Panc1 (cell line): ENCODE results near the gene GRP. TPM values are rescaled to one million over a fixed set of nuclear protein-coding genes. Genes with fewer than 3 reads are reported as not detected.

ENCODE experiments used
- ATAC-seq: fragments of 200-7000 bp; cut with Tn5 transposase; 2 replicates; pipeline ENCODE4 v1.9.1; 2020; ENCODE audit warnings: mild to moderate bottlenecking, moderate library complexity
- BruUV-seq: library from RNA; stranded (reverse); fragments of 400-500 nt; replicated peaks from 2 replicates; lab custom pipeline; 2021; lab: Mats Ljungman, UMichigan
- CTCF ChIA-PET: fragments of 300-600 bp; sonication (Branson Sonifier 250); formaldehyde crosslinking; loops from one replicate; lab custom pipeline; 2022; ENCODE audit warnings: antibody characterized with exemption; lab: Charles Lee
- POLR2A ChIA-PET: fragments of 300-600 bp; sonication (Branson Sonifier 250); formaldehyde crosslinking; loops from one replicate; lab custom pipeline; 2022; ENCODE audit warnings: antibody characterized with exemption; lab: Charles Lee
- DNase-seq: peaks from one replicate; pipeline ENCODE4 v3.0.0-alpha.2; 2010; ENCODE audit warnings: low read depth, low spot score
- H3K27ac ChIP-seq: 2 replicates; pipeline ENCODE4 v1.5.1; 2011; ENCODE audit warnings: mild to moderate bottlenecking, low read length, inconsistent platforms
- H3K27me3 ChIP-seq: fragments of 200-500 bp; sonication (Bioruptor generic); 2 replicates; pipeline ENCODE4 v1.6.0; 2014; ENCODE audit warnings: low read length, inconsistent platforms; ENCODE audit not compliant: control insufficient read depth, insufficient read depth
- H3K36me3 ChIP-seq: fragments of 200-500 bp; sonication (Bioruptor generic); 2 replicates; pipeline ENCODE4 v1.5.1; 2014; ENCODE audit warnings: inconsistent platforms, mild to moderate bottlenecking, low read length, moderate library complexity; ENCODE audit not compliant: control insufficient read depth, insufficient read depth
- H3K4me1 ChIP-seq: 2 replicates; pipeline ENCODE4 v1.5.1; 2011; ENCODE audit warnings: inconsistent platforms, mild to moderate bottlenecking, low read length, moderate library complexity; ENCODE audit not compliant: control insufficient read depth, insufficient read depth
- H3K4me3 ChIP-seq, 2 experiments: 2 replicates each; pipeline ENCODE4 v1.5.1; 2011 to 2012; ENCODE audit warnings: low read depth in 2 of 2, low read length in 2 of 2, mild to moderate bottlenecking in 2 of 2, inconsistent platforms in 1 of 2, moderate library complexity in 1 of 2
- H3K9me3 ChIP-seq: fragments of 200-500 bp; sonication (Bioruptor generic); 2 replicates; pipeline ENCODE4 v1.5.1; 2014; ENCODE audit warnings: low read depth, mild to moderate bottlenecking, inconsistent platforms, low read length, moderate library complexity; ENCODE audit not compliant: control insufficient read depth, insufficient read depth
- POLR2AphosphoS5 ChIP-seq: IDR thresholded peaks from 2 replicates; pipeline ENCODE4 v1.6.1; 2012; ENCODE audit warnings: mild to moderate bottlenecking, low read depth, low read length, moderate library complexity
- REST ChIP-seq, 2 experiments: IDR thresholded peaks; 2 replicates each; pipeline ENCODE4 v1.6.1; 2011 to 2012; ENCODE audit warnings: low read depth in 2 of 2, control low read depth in 1 of 2, low read length in 1 of 2, mild to moderate bottlenecking in 1 of 2, moderate library complexity in 1 of 2; ENCODE audit not compliant: insufficient read depth in 1 of 2
- SIN3A ChIP-seq: IDR thresholded peaks from 2 replicates; pipeline ENCODE4 v1.6.1; 2012; ENCODE audit warnings: low read depth, mild to moderate bottlenecking, low read length, moderate library complexity, borderline replicate concordance; ENCODE audit not compliant: insufficient read depth
- TCF7L2 ChIP-seq: IDR thresholded peaks from 2 replicates; pipeline ENCODE4 v1.6.1; 2011; ENCODE audit warnings: mild to moderate bottlenecking, low read depth, low read length, inconsistent platforms
- in situ Hi-C: cut with HindIII; loops from 2 replicates; pipeline ENCODE4 v1.10.0; 2016; ENCODE audit warnings: low sequenced_read_pairs, low pct_unique_long_range_greater_than_20kb
- intact Hi-C: fragments of 100-400 bp; cut with micrococcal nuclease; formaldehyde crosslinking; loops from one replicate; pipeline ENCODE4 v1.10.0; 2022; ENCODE audit not compliant: unreplicated experiment
- total RNA-seq: library from RNA; stranded (reverse); gene quantifications from one replicate; pipeline ENCODE4 v1.2.1, GENCODE V29; 2021; ENCODE audit not compliant: unreplicated experiment
- TF ChIP-seq, protein P1 (sequence below): fragments of 450-650 bp; IDR thresholded peaks from 2 replicates; pipeline ENCODE4 v1.5.1; 2017; ENCODE audit warnings: mild to moderate bottlenecking

The GRP gene
- total RNA-seq, 1 experiment from 2014 or later: not detected

- no peak overlapping the region; a peak in 1 of 4 replicates for H3K4me3 ChIP-seq
- in situ Hi-C loops: no loop called here
- no peaks in the 10 kb centered on the region for H3K4me1 ChIP-seq
- DNase-seq: no peak
- no peak for ATAC-seq
- peaks cover 17% of the 10 kb centered on the region for H3K27me3 ChIP-seq
- intact Hi-C loops: no loop called here
- POLR2A ChIA-PET: no interaction called here
- BruUV-seq: no TSS peak
- CTCF ChIA-PET: no interaction called here
- H3K9me3 ChIP-seq: no peaks in the 10 kb centered on the region
- H3K27ac ChIP-seq: no peak overlapping the region
- H3K36me3 ChIP-seq: no peaks in the 10 kb centered on the region
- TF ChIP-seq TCF7L2: no peak
- TF ChIP-seq SIN3A: no peak
- TF ChIP-seq POLR2AphosphoS5: no peak
- TF ChIP-seq, protein P1, sequence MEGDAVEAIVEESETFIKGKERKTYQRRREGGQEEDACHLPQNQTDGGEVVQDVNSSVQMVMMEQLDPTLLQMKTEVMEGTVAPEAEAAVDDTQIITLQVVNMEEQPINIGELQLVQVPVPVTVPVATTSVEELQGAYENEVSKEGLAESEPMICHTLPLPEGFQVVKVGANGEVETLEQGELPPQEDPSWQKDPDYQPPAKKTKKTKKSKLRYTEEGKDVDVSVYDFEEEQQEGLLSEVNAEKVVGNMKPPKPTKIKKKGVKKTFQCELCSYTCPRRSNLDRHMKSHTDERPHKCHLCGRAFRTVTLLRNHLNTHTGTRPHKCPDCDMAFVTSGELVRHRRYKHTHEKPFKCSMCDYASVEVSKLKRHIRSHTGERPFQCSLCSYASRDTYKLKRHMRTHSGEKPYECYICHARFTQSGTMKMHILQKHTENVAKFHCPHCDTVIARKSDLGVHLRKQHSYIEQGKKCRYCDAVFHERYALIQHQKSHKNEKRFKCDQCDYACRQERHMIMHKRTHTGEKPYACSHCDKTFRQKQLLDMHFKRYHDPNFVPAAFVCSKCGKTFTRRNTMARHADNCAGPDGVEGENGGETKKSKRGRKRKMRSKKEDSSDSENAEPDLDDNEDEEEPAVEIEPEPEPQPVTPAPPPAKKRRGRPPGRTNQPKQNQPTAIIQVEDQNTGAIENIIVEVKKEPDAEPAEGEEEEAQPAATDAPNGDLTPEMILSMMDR: no peak
- TF ChIP-seq REST (IDR thresholded peaks at IDR 0.05; ENCODE audit: insufficient read depth in 1 of 2, low read depth in 2 of 2, low read length in 1 of 2): no peak
Measured at GRCh38 chr18:59265974-59266369, 46.0 kb downstream of the GRP start.

DNA sequence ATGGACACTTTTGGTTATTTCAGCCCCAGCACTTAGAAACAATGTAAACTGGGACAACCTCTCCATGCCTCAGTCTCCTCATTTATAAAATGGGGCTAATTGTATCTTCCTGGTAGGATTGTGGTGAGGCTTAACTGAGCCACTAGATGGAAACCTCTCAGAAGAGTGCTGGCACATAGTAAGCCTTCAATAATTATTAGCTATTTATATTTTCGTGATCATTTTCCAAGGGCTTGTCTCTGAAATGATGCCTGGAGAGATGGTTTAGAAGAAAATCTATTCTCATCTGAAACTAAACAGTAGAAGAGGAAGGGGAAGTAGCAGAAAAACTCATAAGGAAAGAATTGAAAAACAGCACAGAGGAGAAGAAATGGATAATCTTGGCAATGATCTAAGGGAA, 46.5 kb downstream of the GRP start:
- ChIA-PET POLR2A (no interaction called here), CTCF (no interaction called here)
- H3K4me3 ChIP-seq: no peak overlapping the region
- H3K27ac ChIP-seq: no peak overlapping the region
- in situ Hi-C loops (no loop called here), intact Hi-C loops (no loop called here)
- no TSS peak for BruUV-seq
- TF ChIP-seq POLR2AphosphoS5 (no peak), TCF7L2 (no peak), REST (IDR thresholded peaks at IDR 0.05; ENCODE audit: insufficient read depth in 1 of 2, low read depth in 2 of 2, low read length in 1 of 2) (no peak), SIN3A (no peak)
- TF ChIP-seq, protein P1: no peak
- no peaks in the 10 kb centered on the region for H3K36me3 ChIP-seq
- H3K4me1 ChIP-seq: no peaks in the 10 kb centered on the region
- H3K9me3 ChIP-seq: no peaks in the 10 kb centered on the region
- ATAC-seq: no peak
- DNase-seq: no peak
- peaks cover 19% of the 10 kb centered on the region for H3K27me3 ChIP-seq
